Effector memory CD4-positive, alpha-beta T cell (primary cell): ENCODE data around the gene RNPEPL1.

Experiments
- DNase-seq, 3 donors: peaks; one replicate each; pipeline ENCODE4 v3.0.0-alpha.2; 2020
- H3K27ac ChIP-seq: 2 replicates; pipeline ENCODE4 v1.7.0; 2013; ENCODE audit warnings: mild to moderate bottlenecking, low read length, moderate library complexity; ENCODE audit not compliant: insufficient read depth, poor library complexity, severe bottlenecking
- H3K27me3 ChIP-seq: replicated peaks from 2 replicates; pipeline ENCODE4 v1.7.0; 2013; ENCODE audit warnings: mild to moderate bottlenecking, low read length; ENCODE audit not compliant: insufficient read depth, control insufficient read depth, poor library complexity, severe bottlenecking
- H3K36me3 ChIP-seq: 2 replicates; pipeline ENCODE4 v1.7.0; 2013; ENCODE audit warnings: mild to moderate bottlenecking, low read length, moderate library complexity; ENCODE audit not compliant: control insufficient read depth, insufficient read depth
- H3K4me1 ChIP-seq: 2 replicates; pipeline ENCODE4 v1.7.0; 2013; ENCODE audit warnings: low read length, mild to moderate bottlenecking; ENCODE audit not compliant: control insufficient read depth, insufficient read depth, poor library complexity, severe bottlenecking
- H3K4me3 ChIP-seq: 2 replicates; pipeline ENCODE4 v1.7.0; 2013; ENCODE audit warnings: low read length, low read depth, mild to moderate bottlenecking; ENCODE audit not compliant: insufficient read depth, poor library complexity, severe bottlenecking
- H3K9me3 ChIP-seq: 2 replicates; pipeline ENCODE4 v1.7.0; 2013; ENCODE audit warnings: mild to moderate bottlenecking, low read length, moderate library complexity; ENCODE audit not compliant: control insufficient read depth

RNPEPL1 gene

DNA sequence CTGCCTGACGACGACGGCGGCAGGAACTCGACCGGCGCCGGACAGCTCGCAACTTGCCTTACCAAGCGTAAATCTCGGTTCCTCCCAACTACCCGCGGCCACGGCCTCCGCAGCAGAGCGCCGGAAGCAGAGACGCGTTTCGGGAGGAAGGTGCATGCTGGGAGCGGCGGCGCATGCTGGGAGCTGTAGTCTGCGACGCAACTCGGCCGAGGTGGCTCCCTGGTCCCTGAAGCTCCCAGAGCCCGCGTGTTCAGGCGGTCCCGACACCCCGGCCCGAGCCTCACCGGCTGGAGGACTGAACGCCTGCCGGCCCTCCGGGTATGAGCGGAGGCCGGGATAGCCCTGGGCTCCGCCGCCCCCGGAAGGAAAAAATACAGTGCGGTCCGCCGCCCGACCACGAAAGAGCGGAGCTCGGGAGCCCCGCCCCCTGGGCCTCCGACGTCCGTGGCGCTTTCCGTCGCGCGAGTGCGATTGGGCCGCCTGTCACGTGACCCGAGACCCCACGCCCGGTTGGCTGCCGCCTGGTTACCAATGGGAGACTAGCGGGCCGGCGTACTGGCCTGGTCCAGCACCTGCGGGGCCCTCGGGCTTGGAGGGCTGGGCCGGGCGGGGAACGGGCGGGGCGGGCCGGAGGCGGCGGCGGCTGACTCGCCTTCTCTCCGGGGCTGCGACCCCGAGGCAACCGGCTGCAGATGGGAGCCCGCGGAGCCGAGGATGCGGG lies 18.1 kb downstream of the RNPEPL1 start, which contains the start of gene CAPN10:
TSS of gene CAPN10 (plus strand) at position 537 of the 721 bp plus-strand sequence. CDS start at position 715, 178 bp downstream.
- peak within 1 kb of the TSS; percentile 91 for H3K27ac ChIP-seq
- peaks cover 25% of the 10 kb centered on the region for H3K4me1 ChIP-seq
- H3K4me3 ChIP-seq, result peak within 1 kb of the TSS; percentile 60
- H3K36me3 ChIP-seq, result peaks cover 18% of the 10 kb centered on the region
- no peaks in the 10 kb centered on the region for H3K27me3 ChIP-seq
- DNase-seq, result peak; percentile 91 to 95 (median 95)
- H3K9me3 ChIP-seq, result no peaks in the 10 kb centered on the region

DNA sequence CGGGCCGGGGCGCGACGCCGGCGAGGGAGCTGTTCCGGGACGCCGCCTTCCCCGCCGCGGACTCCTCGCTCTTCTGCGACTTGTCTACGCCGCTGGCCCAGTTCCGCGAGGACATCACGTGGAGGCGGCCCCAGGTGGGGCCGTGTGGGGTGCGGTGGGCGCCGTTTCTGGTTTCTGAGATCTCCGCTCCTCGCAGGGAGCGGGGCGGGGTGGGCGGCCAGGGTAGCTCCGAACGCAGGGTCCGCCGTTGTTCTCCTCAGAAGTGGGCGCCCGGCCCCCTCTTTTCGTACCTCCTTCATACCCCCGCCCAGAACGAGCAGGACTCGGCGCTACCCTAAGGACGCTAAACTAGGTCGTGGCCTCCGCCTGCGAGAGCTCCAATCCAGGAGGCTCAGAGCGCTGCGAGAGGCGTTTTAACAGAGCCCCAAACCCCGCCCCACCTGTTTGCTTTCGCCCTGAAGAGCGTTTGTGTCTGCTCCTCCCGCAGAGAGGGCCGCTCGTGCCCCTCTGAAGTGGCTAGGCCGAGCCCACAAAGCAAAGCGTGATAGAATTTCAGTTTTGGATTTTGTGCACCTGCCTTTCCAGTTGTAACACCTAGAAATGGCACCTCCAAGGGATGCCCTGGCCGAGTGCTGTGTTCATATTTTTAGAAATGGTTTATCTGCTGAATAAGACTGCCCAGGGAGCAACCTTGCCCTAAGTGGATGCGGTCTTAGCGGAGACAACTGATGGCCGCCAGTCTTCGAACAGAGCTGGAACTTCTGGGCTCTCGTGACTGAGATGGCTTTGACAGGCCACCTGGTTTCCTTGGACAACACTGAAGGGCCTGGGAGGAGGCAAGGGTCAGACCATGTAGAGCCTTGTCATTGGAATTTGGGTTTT lies 18.9 kb downstream of the RNPEPL1 start:
- Histone ChIP-seq H3K4me3 (peak overlapping the region; percentile 60), H3K27me3 (no peaks in the 10 kb centered on the region), H3K9me3 (no peaks in the 10 kb centered on the region), H3K4me1 (peaks cover 25% of the 10 kb centered on the region), H3K36me3 (peaks cover 26% of the 10 kb centered on the region), H3K27ac (peak overlapping the region; percentile 91)
- peak; percentile 42 to 54 (median 45) for DNase-seq

DNA sequence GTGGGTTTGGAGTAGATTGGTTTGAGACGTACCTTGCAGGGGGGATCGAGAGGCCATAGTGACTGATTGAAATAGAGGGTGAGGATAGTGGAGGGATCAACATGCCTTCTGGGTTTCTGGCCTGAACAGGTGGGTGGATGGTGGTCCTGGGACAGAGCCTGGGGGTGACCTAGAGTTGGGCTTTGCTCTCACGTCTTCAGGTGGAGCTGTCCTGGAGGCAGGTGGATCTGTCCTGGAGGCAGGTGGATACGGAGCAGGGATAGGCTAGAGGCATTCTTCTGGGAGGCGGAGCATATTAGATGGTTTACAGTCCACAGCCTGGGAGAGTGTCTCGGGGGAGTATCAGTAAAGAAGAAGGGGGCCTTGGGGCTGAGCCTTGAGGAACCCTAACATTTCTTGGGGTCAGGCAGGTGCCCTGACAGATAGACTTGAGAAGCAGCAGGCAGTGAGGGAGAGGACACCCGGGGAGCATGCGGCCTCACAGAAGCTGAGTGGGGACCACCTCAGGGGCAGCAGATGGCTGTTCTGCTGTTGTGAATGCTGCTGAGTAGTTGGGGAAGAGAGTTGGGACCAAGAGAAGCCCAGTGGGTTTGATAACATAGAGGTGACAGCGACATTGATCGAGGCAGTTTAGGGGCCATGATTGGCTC lies 19.8 kb downstream of the RNPEPL1 start:
- H3K27ac ChIP-seq, result no peak overlapping the region
- H3K4me1 ChIP-seq, result peaks cover 25% of the 10 kb centered on the region
- no peaks in the 10 kb centered on the region for H3K9me3 ChIP-seq
- H3K36me3 ChIP-seq, result peaks cover 31% of the 10 kb centered on the region
- DNase-seq, result no peak
- H3K4me3 ChIP-seq, result peak overlapping the region; percentile 60
- no peaks in the 10 kb centered on the region for H3K27me3 ChIP-seq

DNA sequence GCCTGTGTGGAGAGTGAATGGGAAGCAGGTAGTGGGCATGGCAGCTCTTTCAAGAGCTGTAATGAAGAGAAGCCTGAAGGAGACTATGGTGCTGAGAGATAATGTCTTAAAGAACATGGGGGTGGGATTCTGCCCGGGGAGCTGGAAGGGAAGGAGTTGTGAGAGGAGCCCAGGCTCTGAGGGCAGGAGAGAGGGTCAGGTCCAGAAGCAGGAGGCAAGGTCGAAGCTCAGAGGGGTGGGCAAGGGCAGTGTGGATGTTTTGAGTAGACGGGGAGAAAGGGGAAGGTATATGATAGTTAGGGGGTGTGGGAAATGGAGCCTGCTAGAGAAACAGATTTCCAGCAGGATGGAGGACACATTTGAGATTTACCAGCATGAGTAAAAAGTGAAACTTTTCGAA lies 20.4 kb downstream of the RNPEPL1 start:
- Histone ChIP-seq H3K4me3 (no peak overlapping the region), H3K4me1 (peaks cover 25% of the 10 kb centered on the region)

DNA sequence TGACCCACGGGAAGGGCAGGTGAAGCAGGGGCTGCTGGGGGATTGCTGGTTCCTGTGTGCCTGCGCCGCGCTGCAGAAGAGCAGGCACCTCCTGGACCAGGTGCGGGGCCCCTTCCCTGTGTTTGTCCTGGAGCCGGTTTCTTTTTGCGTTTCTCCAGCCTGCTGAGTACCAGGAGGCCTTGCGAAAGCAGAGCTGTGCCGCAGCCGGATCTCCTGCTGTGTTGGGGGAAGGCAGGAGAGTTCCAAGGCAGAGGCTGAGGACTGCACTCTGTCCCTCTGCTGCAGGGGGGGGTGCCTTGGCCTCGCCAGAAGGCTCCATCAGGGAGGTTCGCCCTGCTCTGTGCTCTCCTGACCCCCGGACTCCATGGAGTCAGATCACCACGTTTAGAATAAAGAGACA lies 21.1 kb downstream of the RNPEPL1 start:
- no peaks in the 10 kb centered on the region for H3K9me3 ChIP-seq
- no peak overlapping the region for H3K4me3 ChIP-seq
- peaks cover 25% of the 10 kb centered on the region for H3K4me1 ChIP-seq
- H3K27me3 ChIP-seq, result no peaks in the 10 kb centered on the region
- no peak for DNase-seq
- H3K27ac ChIP-seq, result no peak overlapping the region
- peaks cover 37% of the 10 kb centered on the region for H3K36me3 ChIP-seq

More for the DNA sequence above, 20.4 kb downstream of the RNPEPL1 start:
- Histone ChIP-seq H3K9me3 (no peaks in the 10 kb centered on the region), H3K27ac (no peak overlapping the region), H3K36me3 (peaks cover 34% of the 10 kb centered on the region), H3K27me3 (no peaks in the 10 kb centered on the region)
- no peak for DNase-seq

DNA sequence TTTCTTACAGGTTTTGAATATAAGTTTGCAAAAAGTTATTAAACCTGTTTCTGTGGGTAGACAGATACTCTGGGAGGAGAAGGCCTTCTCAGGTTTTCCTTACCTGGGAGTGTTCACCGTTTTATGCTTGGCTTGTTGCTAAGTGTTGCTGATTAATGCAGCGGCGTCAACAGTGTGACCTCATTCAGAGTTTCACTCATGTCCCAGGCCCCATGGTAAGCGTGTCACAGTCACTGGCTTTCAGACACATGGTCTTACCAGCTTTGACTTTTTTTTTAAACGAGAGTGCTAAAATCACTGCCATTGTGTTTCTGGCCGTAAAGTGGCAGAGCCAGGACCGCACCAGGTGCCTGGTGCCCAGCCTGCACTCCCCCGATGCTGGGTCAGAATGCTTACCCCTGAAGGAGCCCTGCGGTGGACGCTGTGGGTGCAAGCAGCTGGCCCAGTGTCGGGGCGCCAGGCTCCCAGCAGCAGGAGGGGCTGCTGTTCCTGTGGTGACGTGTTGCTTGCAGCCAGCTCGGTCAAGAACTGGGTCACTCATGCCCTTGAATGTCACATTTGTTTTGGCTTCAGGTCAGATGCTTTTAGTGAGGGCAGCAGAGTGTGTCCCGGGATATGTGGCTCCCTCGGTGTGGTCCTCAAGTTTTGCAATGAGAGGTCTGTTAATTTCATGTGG lies 21.7 kb downstream of the RNPEPL1 start:
- Histone ChIP-seq H3K4me1 (peaks cover 19% of the 10 kb centered on the region), H3K27me3 (no peaks in the 10 kb centered on the region), H3K4me3 (no peak overlapping the region), H3K27ac (no peak overlapping the region), H3K9me3 (no peaks in the 10 kb centered on the region), H3K36me3 (peaks cover 38% of the 10 kb centered on the region)
- DNase-seq, result no peak

DNA sequence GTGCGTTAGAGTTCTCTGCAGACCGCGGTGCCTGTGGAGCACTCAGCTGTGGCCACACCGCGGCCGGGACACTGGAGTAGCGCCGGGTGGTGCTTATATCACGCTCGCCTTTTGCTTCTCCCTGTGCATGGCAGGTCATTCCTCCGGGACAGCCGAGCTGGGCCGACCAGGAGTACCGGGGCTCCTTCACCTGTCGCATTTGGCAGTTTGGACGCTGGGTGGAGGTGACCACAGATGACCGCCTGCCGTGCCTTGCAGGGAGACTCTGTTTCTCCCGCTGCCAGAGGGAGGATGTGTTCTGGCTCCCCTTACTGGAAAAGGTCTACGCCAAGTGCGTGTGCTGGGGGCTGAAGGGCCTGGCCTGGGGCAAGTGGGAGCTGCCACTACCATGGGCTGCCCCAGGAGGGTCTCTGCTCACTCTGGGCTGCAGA lies 22.4 kb downstream of the RNPEPL1 start:
- Histone ChIP-seq H3K9me3 (no peaks in the 10 kb centered on the region), H3K36me3 (peaks cover 45% of the 10 kb centered on the region), H3K4me1 (peaks cover 12% of the 10 kb centered on the region), H3K4me3 (no peak overlapping the region), H3K27ac (no peak overlapping the region), H3K27me3 (no peaks in the 10 kb centered on the region)
- no peak for DNase-seq

DNA sequence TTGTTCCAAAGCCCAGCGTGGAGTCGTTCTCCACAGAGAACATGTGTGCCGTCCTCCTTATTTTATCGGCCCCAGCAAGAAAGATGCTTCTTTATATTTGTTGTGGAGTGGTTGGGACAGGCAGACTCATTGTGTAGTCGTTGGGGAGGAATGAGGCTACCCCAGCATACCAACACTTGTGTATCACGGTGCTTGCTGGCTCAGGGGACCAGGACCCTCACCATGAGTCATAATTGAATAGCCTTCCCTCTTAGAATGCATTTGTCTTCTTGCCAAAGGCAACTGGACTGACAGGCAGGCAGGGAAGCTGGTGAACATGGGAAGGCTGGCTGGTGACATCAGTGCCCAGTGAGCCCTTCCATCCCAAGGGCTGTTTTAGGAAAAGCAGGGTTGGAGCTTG lies 22.9 kb downstream of the RNPEPL1 start:
- H3K4me3 ChIP-seq, result no peak overlapping the region
- H3K36me3 ChIP-seq, result peaks cover 50% of the 10 kb centered on the region
- DNase-seq, result no peak
- no peak overlapping the region for H3K27ac ChIP-seq
- H3K9me3 ChIP-seq, result no peaks in the 10 kb centered on the region
- H3K4me1 ChIP-seq, result peaks cover 12% of the 10 kb centered on the region
- no peaks in the 10 kb centered on the region for H3K27me3 ChIP-seq

DNA sequence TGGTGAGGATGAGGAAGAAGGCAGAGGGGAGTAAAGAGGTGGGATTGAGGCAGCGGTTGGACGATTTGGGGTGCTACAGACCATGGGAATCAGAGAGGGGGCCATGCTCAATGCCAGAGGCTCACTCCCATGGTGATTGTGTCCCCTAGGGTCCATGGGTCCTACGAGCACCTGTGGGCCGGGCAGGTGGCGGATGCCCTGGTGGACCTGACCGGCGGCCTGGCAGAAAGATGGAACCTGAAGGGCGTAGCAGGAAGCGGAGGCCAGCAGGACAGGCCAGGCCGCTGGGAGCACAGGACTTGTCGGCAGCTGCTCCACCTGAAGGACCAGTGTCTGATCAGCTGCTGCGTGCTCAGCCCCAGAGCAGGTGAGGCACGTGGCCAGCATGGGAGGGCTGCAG lies 23.5 kb downstream of the RNPEPL1 start:
- no peak overlapping the region for H3K27ac ChIP-seq
- peaks cover 55% of the 10 kb centered on the region for H3K36me3 ChIP-seq

More for the DNA sequence above, 23.5 kb downstream of the RNPEPL1 start:
- DNase-seq, result no peak
- Histone ChIP-seq H3K27me3 (no peaks in the 10 kb centered on the region), H3K4me3 (no peak overlapping the region), H3K9me3 (no peaks in the 10 kb centered on the region), H3K4me1 (peaks cover 12% of the 10 kb centered on the region)
